ENCODE measurements around the gene EPHA3.

Gene EPHA3

DNA sequence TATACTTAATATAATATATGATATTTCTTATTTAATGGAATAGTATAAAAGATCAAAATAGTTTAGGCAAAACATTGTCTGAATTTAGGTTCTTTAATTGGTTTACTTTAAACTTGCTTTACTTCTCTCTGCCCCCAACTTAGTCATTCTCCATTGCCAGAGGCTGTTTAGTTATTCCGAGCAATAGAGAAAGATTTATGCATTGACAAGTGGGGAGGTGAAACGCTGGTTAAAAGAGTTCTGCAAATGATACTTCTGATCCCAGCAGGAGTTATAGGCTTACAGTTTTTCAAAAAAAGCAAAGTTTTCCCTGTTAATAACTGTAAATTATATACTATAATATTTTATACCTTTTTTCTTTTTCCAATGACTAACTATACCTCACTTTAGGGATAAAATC, 145.4 kb downstream of the EPHA3 start:
- Histone ChIP-seq H3K4me2 (ENCODE audit: low read depth, low read length, poor library complexity, severe bottlenecking) (no peak overlapping the region), H4K20me1 (ENCODE audit: insufficient read depth, low read length, poor library complexity, severe bottlenecking) (no peaks in the 10 kb centered on the region), H3K27me3 (ENCODE audit: insufficient read depth, low read length, poor library complexity, severe bottlenecking) (no peaks in the 10 kb centered on the region), H3K9me3 (ENCODE audit: insufficient read depth, low read depth, low read length) (no peaks in the 10 kb centered on the region), H3K4me3 (ENCODE audit: low read length, poor library complexity, severe bottlenecking) (no peak overlapping the region), H3K4me1 (ENCODE audit: insufficient read depth, low read length, poor library complexity, severe bottlenecking) (peaks cover 2% of the 10 kb centered on the region), H3K9me2 (replicated peaks; ENCODE audit: low read depth, low read length) (no peaks in the 10 kb centered on the region), H2AFZ (ENCODE audit: low read length) (no peak overlapping the region), H3K9ac (ENCODE audit: low read depth, low read length, poor library complexity, severe bottlenecking) (no peak overlapping the region), H3K79me2 (ENCODE audit: insufficient read depth, low read length) (no peaks in the 10 kb centered on the region), H3K36me3 (ENCODE audit: insufficient read depth, low read length) (no peaks in the 10 kb centered on the region), H3F3A (ENCODE audit: low read depth) (no peaks in the 10 kb centered on the region)
- TF ChIP-seq EZH2phosphoT487 (IDR thresholded peaks at IDR 0.05; ENCODE audit: borderline replicate concordance), result no peak
- TF ChIP-seq, protein P1, sequence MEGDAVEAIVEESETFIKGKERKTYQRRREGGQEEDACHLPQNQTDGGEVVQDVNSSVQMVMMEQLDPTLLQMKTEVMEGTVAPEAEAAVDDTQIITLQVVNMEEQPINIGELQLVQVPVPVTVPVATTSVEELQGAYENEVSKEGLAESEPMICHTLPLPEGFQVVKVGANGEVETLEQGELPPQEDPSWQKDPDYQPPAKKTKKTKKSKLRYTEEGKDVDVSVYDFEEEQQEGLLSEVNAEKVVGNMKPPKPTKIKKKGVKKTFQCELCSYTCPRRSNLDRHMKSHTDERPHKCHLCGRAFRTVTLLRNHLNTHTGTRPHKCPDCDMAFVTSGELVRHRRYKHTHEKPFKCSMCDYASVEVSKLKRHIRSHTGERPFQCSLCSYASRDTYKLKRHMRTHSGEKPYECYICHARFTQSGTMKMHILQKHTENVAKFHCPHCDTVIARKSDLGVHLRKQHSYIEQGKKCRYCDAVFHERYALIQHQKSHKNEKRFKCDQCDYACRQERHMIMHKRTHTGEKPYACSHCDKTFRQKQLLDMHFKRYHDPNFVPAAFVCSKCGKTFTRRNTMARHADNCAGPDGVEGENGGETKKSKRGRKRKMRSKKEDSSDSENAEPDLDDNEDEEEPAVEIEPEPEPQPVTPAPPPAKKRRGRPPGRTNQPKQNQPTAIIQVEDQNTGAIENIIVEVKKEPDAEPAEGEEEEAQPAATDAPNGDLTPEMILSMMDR (conservative IDR thresholded peaks at IDR 0.05; ENCODE audit: low read length), result no peak

DNA sequence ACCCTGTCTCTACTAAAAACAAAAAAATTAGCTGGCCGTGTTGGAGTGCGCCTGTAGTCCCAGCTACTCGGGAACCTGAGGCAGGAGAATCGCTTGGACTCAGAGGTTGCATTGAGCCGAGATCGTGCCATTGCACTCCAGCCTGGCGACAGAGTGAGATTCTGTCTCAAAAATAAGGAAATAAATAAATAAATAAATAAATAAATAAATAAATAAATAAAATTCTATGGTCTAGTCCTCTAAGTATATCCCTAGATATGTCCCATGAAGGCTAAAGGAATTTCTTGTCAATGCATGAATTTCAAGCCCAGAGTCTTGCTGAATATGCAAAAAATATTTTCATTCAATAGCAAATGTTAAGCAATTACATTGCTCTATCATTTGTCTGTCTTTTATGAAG, 149.0 kb downstream of the EPHA3 start:
- Histone ChIP-seq H3K36me3 (ENCODE audit: insufficient read depth, low read length) (no peaks in the 10 kb centered on the region), H3K9me2 (replicated peaks; ENCODE audit: low read depth, low read length) (no peaks in the 10 kb centered on the region), H3K4me1 (ENCODE audit: insufficient read depth, low read length, poor library complexity, severe bottlenecking) (no peaks in the 10 kb centered on the region), H3K79me2 (ENCODE audit: insufficient read depth, low read length) (no peaks in the 10 kb centered on the region), H3K4me3 (ENCODE audit: low read length, poor library complexity, severe bottlenecking) (no peak overlapping the region), H3F3A (ENCODE audit: low read depth) (no peaks in the 10 kb centered on the region), H3K27me3 (ENCODE audit: insufficient read depth, low read length, poor library complexity, severe bottlenecking) (no peaks in the 10 kb centered on the region), H3K9me3 (ENCODE audit: insufficient read depth, low read depth, low read length) (no peaks in the 10 kb centered on the region), H3K4me2 (ENCODE audit: low read depth, low read length, poor library complexity, severe bottlenecking) (no peak overlapping the region), H3K9ac (ENCODE audit: low read depth, low read length, poor library complexity, severe bottlenecking) (no peak overlapping the region), H4K20me1 (ENCODE audit: insufficient read depth, low read length, poor library complexity, severe bottlenecking) (no peaks in the 10 kb centered on the region), H2AFZ (ENCODE audit: low read length) (no peak overlapping the region)
- TF ChIP-seq, protein P1 (conservative IDR thresholded peaks at IDR 0.05; ENCODE audit: low read length), result no peak
- no peak for TF ChIP-seq EZH2phosphoT487 (IDR thresholded peaks at IDR 0.05; ENCODE audit: borderline replicate concordance)

DNA sequence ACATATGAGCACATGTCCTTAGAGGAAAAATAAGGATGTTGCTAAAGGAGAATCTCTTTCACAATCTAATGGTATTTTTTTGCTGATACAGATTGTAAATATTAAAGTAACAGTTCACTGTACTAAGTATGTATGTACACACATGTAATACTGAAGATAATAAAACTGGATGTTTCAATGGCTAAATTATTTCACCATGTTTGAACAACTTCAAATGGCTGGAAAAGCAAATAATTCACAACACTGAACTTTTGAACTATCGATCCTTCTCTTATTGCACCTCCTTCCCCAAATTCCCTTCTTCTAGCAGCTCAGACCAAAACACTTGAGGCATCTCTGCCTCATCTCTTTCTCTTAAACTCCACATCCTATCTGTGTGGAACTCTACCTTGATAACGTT, 149.5 kb downstream of the EPHA3 start:
- Histone ChIP-seq H3K36me3 (ENCODE audit: insufficient read depth, low read length) (no peaks in the 10 kb centered on the region), H3K27me3 (ENCODE audit: insufficient read depth, low read length, poor library complexity, severe bottlenecking) (no peaks in the 10 kb centered on the region), H3K4me2 (ENCODE audit: low read depth, low read length, poor library complexity, severe bottlenecking) (no peak overlapping the region), H3K9me3 (ENCODE audit: insufficient read depth, low read depth, low read length) (no peaks in the 10 kb centered on the region), H2AFZ (ENCODE audit: low read length) (no peak overlapping the region), H4K20me1 (ENCODE audit: insufficient read depth, low read length, poor library complexity, severe bottlenecking) (no peaks in the 10 kb centered on the region), H3K4me3 (ENCODE audit: low read length, poor library complexity, severe bottlenecking) (no peak overlapping the region), H3F3A (ENCODE audit: low read depth) (no peaks in the 10 kb centered on the region), H3K9ac (ENCODE audit: low read depth, low read length, poor library complexity, severe bottlenecking) (no peak overlapping the region), H3K4me1 (ENCODE audit: insufficient read depth, low read length, poor library complexity, severe bottlenecking) (no peaks in the 10 kb centered on the region), H3K79me2 (ENCODE audit: insufficient read depth, low read length) (no peaks in the 10 kb centered on the region), H3K9me2 (replicated peaks; ENCODE audit: low read depth, low read length) (no peaks in the 10 kb centered on the region)
- TF ChIP-seq EZH2phosphoT487 (IDR thresholded peaks at IDR 0.05; ENCODE audit: borderline replicate concordance), result no peak
- TF ChIP-seq, protein P1 (conservative IDR thresholded peaks at IDR 0.05; ENCODE audit: low read length), result no peak
